K562 (cell line): ENCODE measurements around the gene CFHR5. TPM values are rescaled to one million over a fixed set of nuclear protein-coding genes. Genes with fewer than 3 reads are reported as not detected.

Source experiments
- ARID3B ChIP-seq: fragments of 250-450 bp; sonication (Bioruptor Pico); IDR thresholded peaks from 2 replicates; pipeline ENCODE4 v1.4.0; 2020; ENCODE audit warnings: borderline replicate concordance
- BACH1 ChIP-seq: fragments of 200-800 bp; sonication (Bioruptor generic); IDR thresholded peaks from 2 replicates; pipeline ENCODE4 v1.6.1; 2016; ENCODE audit warnings: missing genetic modification characterization, missing compliant biosample characterization
- CTBP1 ChIP-seq: fragments of 450-650 bp; IDR thresholded peaks from 2 replicates; pipeline ENCODE4 v1.6.1; 2016; ENCODE audit warnings: borderline replicate concordance
- EHMT2 ChIP-seq: fragments of 450-650 bp; IDR thresholded peaks from 2 replicates; pipeline ENCODE4 v1.6.1; 2018; ENCODE audit warnings: antibody characterized with exemption
- FOXJ3 ChIP-seq: sonication (generic); formaldehyde crosslinking; IDR thresholded peaks from 2 replicates; pipeline ENCODE4 v1.4.0; 2020; ENCODE audit warnings: mild to moderate bottlenecking, missing genetic modification reagents
- FOXO4 ChIP-seq: fragments of 450-650 bp; formaldehyde crosslinking; IDR thresholded peaks from 2 replicates; pipeline ENCODE4 v1.4.0; 2020; ENCODE audit warnings: mild to moderate bottlenecking, moderate library complexity
- HOXB6 ChIP-seq: fragments of 250-450 bp; sonication (Bioruptor Pico); IDR thresholded peaks from 2 replicates; pipeline ENCODE4 v1.5.1; 2022; ENCODE audit warnings: mild to moderate bottlenecking, borderline replicate concordance
- IRF2 ChIP-seq: sonication (generic); formaldehyde crosslinking; IDR thresholded peaks from 2 replicates; pipeline ENCODE4 v1.8.1; 2022; ENCODE audit warnings: mild to moderate bottlenecking, missing genetic modification reagents
- MYBL2 ChIP-seq, 2 experiments: fragments of 450-650 bp in 1 of 2; sonication (generic) in 1 of 2; formaldehyde crosslinking in 1 of 2; IDR thresholded peaks; 2 replicates each; pipeline versions ENCODE4 v1.6.1 to v1.8.1; 2017 to 2022; ENCODE audit warnings: borderline replicate concordance in 1 of 2, inconsistent platforms in 1 of 2, low read depth in 1 of 2, mild to moderate bottlenecking in 1 of 2, missing genetic modification reagents in 1 of 2, moderate library complexity in 1 of 2
- PKNOX1 ChIP-seq: fragments of 450-650 bp; IDR thresholded peaks from 2 replicates; pipeline ENCODE4 v1.6.1; 2016
- RBM22 ChIP-seq: fragments of 200-400 bp; formaldehyde crosslinking; IDR thresholded peaks from 2 replicates; pipeline ENCODE4 v1.6.1; 2018; ENCODE audit warnings: low read length, low read depth; ENCODE audit not compliant: poor library complexity, severe bottlenecking
- SMARCA4 ChIP-seq: fragments of 450-650 bp; IDR thresholded peaks from 2 replicates; pipeline ENCODE4 v1.6.1; 2016
- SRF ChIP-seq, 2 experiments: fragments of 250-450, 450-650 bp in 1 of 2; sonication (Bioruptor Pico) in 1 of 2; sonication (generic) in 1 of 2; formaldehyde crosslinking; IDR thresholded peaks; 2 replicates each; pipeline versions ENCODE4 v1.5.0 to v1.5.1; 2020 to 2022; ENCODE audit warnings: mild to moderate bottlenecking in 1 of 2, missing genetic modification reagents in 1 of 2
- TAF15 ChIP-seq: fragments of 200-400 bp; formaldehyde crosslinking; IDR thresholded peaks from 2 replicates; pipeline ENCODE4 v1.6.1; 2017; ENCODE audit warnings: mild to moderate bottlenecking, low read depth, low read length, moderate library complexity
- YBX1 ChIP-seq: fragments of 450-650 bp; IDR thresholded peaks from 2 replicates; pipeline ENCODE4 v1.7.1; 2016; ENCODE audit warnings: mild to moderate bottlenecking
- ZNF512 ChIP-seq: IDR thresholded peaks from 2 replicates; pipeline ENCODE4 v1.6.1; 2016; ENCODE audit warnings: missing genetic modification characterization, missing compliant biosample characterization
- polyA plus RNA-seq, 8 experiments: library from polyadenylated mRNA; depleted of rRNA in 4 of 8; stranded (reverse) in 5 of 8; unstranded in 3 of 8; fragments of >200 nt; fragmentation: Nextera tagmentation in 2 of 8; fragmentation: Illumina TruSeq in 1 of 8; extraction: Ambion mirVana in 2 of 8; extraction: Trizol in 1 of 8; gene quantifications; 2 replicates each; pipeline versions ENCODE4 v1.2.1 to v1.2.3, GENCODE V29; 2011 to 2014; ENCODE audit warnings: inconsistent platforms in 1 of 8, missing spikeins in 1 of 8
- total RNA-seq, 7 experiments: library from RNA; depleted of rRNA in 6 of 7; stranded (reverse); fragments of >200 nt in 6 of 7; fragmentation: Illumina TruSeq in 2 of 7; extraction: Trizol in 2 of 7; gene quantifications; 2 replicates each; pipeline versions ENCODE4 v1.2.1 to v1.2.3, GENCODE V29; 2011 to 2021; ENCODE audit warnings: low replicate concordance in 1 of 7
- TF ChIP-seq, protein P1 (sequence below), 2 experiments: fragments of 450-650 bp in 1 of 2; IDR thresholded peaks; 2 replicates each; pipeline ENCODE4 v1.6.1; 2011 to 2017; ENCODE audit warnings: low read depth in 2 of 2, antibody characterized with exemption in 1 of 2, borderline replicate concordance in 1 of 2, low read length in 1 of 2, mild to moderate bottlenecking in 1 of 2, mixed read lengths in 1 of 2; ENCODE audit not compliant: control insufficient read depth in 1 of 2
- TF ChIP-seq, protein P2 (sequence below): sonication (generic); formaldehyde crosslinking; IDR thresholded peaks from 2 replicates; pipeline ENCODE4 v1.8.0; 2022; ENCODE audit warnings: mild to moderate bottlenecking, missing genetic modification reagents

The CFHR5 gene
- total and polyA plus RNA-seq, 9 of the 15 experiments (the other 6 are each of a cell fraction or from before 2014, with no cell fraction given) = not detected

- TF ChIP-seq SRF (CRISPR knock-in tag; IDR thresholded peaks at IDR 0.05) (no peak), BACH1 (no peak), SMARCA4 (no peak), IRF2 (CRISPR knock-in tag) (no peak), CTBP1 (no peak), PKNOX1 (no peak), EHMT2 (0 out of 2 replicates have a peak, but pooled peaks have one; percentile 69), ARID3B (CRISPR knock-in tag) (no peak), RBM22 (no peak), MYBL2 (IDR thresholded peaks at IDR 0.05; ENCODE audit: low read depth) (no peak), MYBL2 (CRISPR knock-in tag; IDR thresholded peaks at IDR 0.05; ENCODE audit: borderline replicate concordance) (no peak), YBX1 (no peak), ZNF512 (no peak), FOXO4 (no peak), FOXJ3 (CRISPR knock-in tag) (no peak), HOXB6 (CRISPR knock-in tag) (no peak), TAF15 (no peak)
- TF ChIP-seq, protein P1, sequence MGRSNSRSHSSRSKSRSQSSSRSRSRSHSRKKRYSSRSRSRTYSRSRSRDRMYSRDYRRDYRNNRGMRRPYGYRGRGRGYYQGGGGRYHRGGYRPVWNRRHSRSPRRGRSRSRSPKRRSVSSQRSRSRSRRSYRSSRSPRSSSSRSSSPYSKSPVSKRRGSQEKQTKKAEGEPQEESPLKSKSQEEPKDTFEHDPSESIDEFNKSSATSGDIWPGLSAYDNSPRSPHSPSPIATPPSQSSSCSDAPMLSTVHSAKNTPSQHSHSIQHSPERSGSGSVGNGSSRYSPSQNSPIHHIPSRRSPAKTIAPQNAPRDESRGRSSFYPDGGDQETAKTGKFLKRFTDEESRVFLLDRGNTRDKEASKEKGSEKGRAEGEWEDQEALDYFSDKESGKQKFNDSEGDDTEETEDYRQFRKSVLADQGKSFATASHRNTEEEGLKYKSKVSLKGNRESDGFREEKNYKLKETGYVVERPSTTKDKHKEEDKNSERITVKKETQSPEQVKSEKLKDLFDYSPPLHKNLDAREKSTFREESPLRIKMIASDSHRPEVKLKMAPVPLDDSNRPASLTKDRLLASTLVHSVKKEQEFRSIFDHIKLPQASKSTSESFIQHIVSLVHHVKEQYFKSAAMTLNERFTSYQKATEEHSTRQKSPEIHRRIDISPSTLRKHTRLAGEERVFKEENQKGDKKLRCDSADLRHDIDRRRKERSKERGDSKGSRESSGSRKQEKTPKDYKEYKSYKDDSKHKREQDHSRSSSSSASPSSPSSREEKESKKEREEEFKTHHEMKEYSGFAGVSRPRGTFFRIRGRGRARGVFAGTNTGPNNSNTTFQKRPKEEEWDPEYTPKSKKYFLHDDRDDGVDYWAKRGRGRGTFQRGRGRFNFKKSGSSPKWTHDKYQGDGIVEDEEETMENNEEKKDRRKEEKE (IDR thresholded peaks at IDR 0.05; ENCODE audit: borderline replicate concordance in 1 of 2, control insufficient read depth in 1 of 2, low read depth in 2 of 2, low read length in 1 of 2) = no peak
- TF ChIP-seq, protein P2, sequence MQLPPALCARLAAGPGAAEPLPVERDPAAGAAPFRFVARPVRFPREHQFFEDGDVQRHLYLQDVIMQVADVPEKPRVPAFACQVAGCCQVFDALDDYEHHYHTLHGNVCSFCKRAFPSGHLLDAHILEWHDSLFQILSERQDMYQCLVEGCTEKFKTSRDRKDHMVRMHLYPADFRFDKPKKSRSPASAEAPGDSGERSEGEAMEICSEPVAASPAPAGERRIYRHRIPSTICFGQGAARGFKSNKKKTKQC (CRISPR knock-in tag) = no peak
These were observed 43.7 kb upstream of the CFHR5 start (continued) for GRCh38 chr1:196933531-196934189.
